GM10266 (cell line): ENCODE data around the gene SLIRP.
"Not testable (repeated sequence)": the region's sequence is repeated elsewhere in the genome, so short reads cannot be mapped to it uniquely, and the experiment has no call there.

Experiments
- DNase-seq: peaks from one replicate; pipeline ENCODE4 v3.0.0; 2012; ENCODE audit errors: extremely low spot score
- CTCF ChIP-seq: IDR thresholded peaks from 2 replicates; pipeline ENCODE4 v1.5.1; 2012; ENCODE audit warnings: mild to moderate bottlenecking, low read depth; ENCODE audit not compliant: control insufficient read depth, insufficient read depth; ENCODE audit errors: missing control alignments

SLIRP gene

GRCh38 chr14:77707724-77708408, at the start of gene SLIRP, which contains the start of gene ALKBH1:
SLIRP (plus strand) TSS chr14:77708103; CDS start chr14:77708112, 9 bp downstream.
ALKBH1 (minus strand) TSS chr14:77708023; CDS start chr14:77708004, 19 bp downstream.
- TF ChIP-seq CTCF: no peak

GRCh38 chr14:77659831-77660230, 48.1 kb upstream of the SLIRP start:
- DNase-seq: no peak
- no peak for TF ChIP-seq CTCF

More at GRCh38 chr14:77707724-77708408, at the start of gene SLIRP, which contains the start of gene ALKBH1:
- peak; percentile 86 for DNase-seq

- TF ChIP-seq CTCF: no peak
- DNase-seq: no peak
Measured at GRCh38 chr14:77660754-77661153, 47.1 kb upstream of the SLIRP start.

- not testable (repeated sequence) for DNase-seq
Measured at GRCh38 chr14:77661562-77661961, 46.3 kb upstream of the SLIRP start.

GRCh38 chr14:77663293-77663692, 44.6 kb upstream of the SLIRP start:
- no peak for TF ChIP-seq CTCF
- no peak for DNase-seq

- no peak for DNase-seq
- no peak for TF ChIP-seq CTCF
Measured at GRCh38 chr14:77667331-77667730, 40.6 kb upstream of the SLIRP start.

GRCh38 chr14:77673193-77673592, 34.7 kb upstream of the SLIRP start:
- no peak for DNase-seq

More at GRCh38 chr14:77673193-77673592, 34.7 kb upstream of the SLIRP start:
- no peak for TF ChIP-seq CTCF
